OCI-M2 (cell line): Measurements from ENCODE around the gene FBXL13.
"Not testable (repeated sequence)": the region's sequence is repeated elsewhere in the genome, so short reads cannot be mapped to it uniquely, and the experiment has no call there.

Experiments
- DNase-seq: peaks from one replicate; lab custom pipeline; 2025; ENCODE audit not compliant: unreplicated experiment; lab: John Stamatoyannopoulos, UW

FBXL13 gene

GRCh38 chr7:103074519-103075336 lies at the start of gene FBXL13, which contains the start of gene ARMC10:
Gene FBXL13, minus strand, starts transcription at chr7:103074796.
Gene ARMC10, plus strand, starts transcription at chr7:103075140. Its CDS starts 133 bp downstream, at chr7:103075273.
- peak; percentile 56 for DNase-seq

GRCh38 chr7:103123529-103123928 lies 48.9 kb upstream of the FBXL13 start:
- DNase-seq = no peak

GRCh38 chr7:103121641-103122040 lies 47.0 kb upstream of the FBXL13 start:
- no peak for DNase-seq

GRCh38 chr7:103120362-103120761 lies 45.8 kb upstream of the FBXL13 start:
- no peak for DNase-seq

GRCh38 chr7:103119791-103120291 lies 45.2 kb upstream of the FBXL13 start:
- DNase-seq = peak; percentile 26

GRCh38 chr7:103117465-103117864 lies 42.9 kb upstream of the FBXL13 start:
- DNase-seq = no peak

GRCh38 chr7:103116991-103117390 lies 42.4 kb upstream of the FBXL13 start:
- DNase-seq = no peak

- DNase-seq = no peak
Measured at GRCh38 chr7:103116511-103116910, 41.9 kb upstream of the FBXL13 start.

GRCh38 chr7:103115771-103116170 lies 41.2 kb upstream of the FBXL13 start:
- DNase-seq = no peak

- DNase-seq = no peak
Measured at GRCh38 chr7:103114576-103115008, 40.0 kb upstream of the FBXL13 start.

- no peak for DNase-seq
Measured at GRCh38 chr7:103113164-103113563, 38.6 kb upstream of the FBXL13 start.

GRCh38 chr7:103106703-103107070 lies 32.1 kb upstream of the FBXL13 start:
- not testable (repeated sequence) for DNase-seq

- DNase-seq = no peak
Measured at GRCh38 chr7:103106005-103106702, 31.6 kb upstream of the FBXL13 start.

- no peak for DNase-seq
Measured at GRCh38 chr7:103101543-103101942, 26.9 kb upstream of the FBXL13 start.

- no peak for DNase-seq
Measured at GRCh38 chr7:103100348-103100747, 25.8 kb upstream of the FBXL13 start.

- DNase-seq = no peak
Measured at GRCh38 chr7:103097041-103097440, 22.4 kb upstream of the FBXL13 start.

- DNase-seq = not testable (repeated sequence)
Measured at GRCh38 chr7:103095558-103095957, 21.0 kb upstream of the FBXL13 start.

GRCh38 chr7:103094102-103094501 lies 19.5 kb upstream of the FBXL13 start:
- DNase-seq = no peak

- no peak for DNase-seq
Measured at GRCh38 chr7:103093429-103093828, 18.8 kb upstream of the FBXL13 start.

GRCh38 chr7:103092321-103092720 lies 17.7 kb upstream of the FBXL13 start:
- not testable (repeated sequence) for DNase-seq

- DNase-seq = no peak
Measured at GRCh38 chr7:103083210-103083609, 8.6 kb upstream of the FBXL13 start.

GRCh38 chr7:103082497-103082896 lies 7.9 kb upstream of the FBXL13 start:
- DNase-seq = no peak
